Activated CD4-positive, alpha-beta T cell treated with anti-CD3 and anti-CD28 coated beads for 1 hour (primary cell): ENCODE results near the gene FTCD.

ENCODE experiments used
- DNase-seq: peaks from one replicate; pipeline ENCODE4 v3.0.0-alpha.2; 2020

The FTCD gene

GRCh38 chr21:46091631-46092025 is 63.8 kb downstream of the FTCD start:
- DNase-seq = no peak

GRCh38 chr21:46091118-46091517 is 64.3 kb downstream of the FTCD start:
- DNase-seq = no peak

- DNase-seq = no peak
Measured at GRCh38 chr21:46089285-46089684, 66.1 kb downstream of the FTCD start.

- no peak for DNase-seq
Measured at GRCh38 chr21:46088189-46088588, 67.2 kb downstream of the FTCD start.

GRCh38 chr21:46087641-46088040 is 67.7 kb downstream of the FTCD start:
- no peak for DNase-seq
